HepG2 (cell line): ENCODE measurements around the gene KANSL1L. TPM values are rescaled to one million over a fixed set of nuclear protein-coding genes. Genes with fewer than 3 reads are reported as not detected.
A peak's percentile ranks its signal among the peaks of the same experiment; 100 is the strongest.

ENCODE experiments used
- AGO1 ChIP-seq: fragments of 200-400 bp; formaldehyde crosslinking; IDR thresholded peaks from 2 replicates; pipeline ENCODE4 v1.6.1; 2017; ENCODE audit warnings: mild to moderate bottlenecking, low read depth, low read length, moderate library complexity; ENCODE audit not compliant: poor library complexity, severe bottlenecking
- ARNT2 ChIP-seq: sonication (generic); formaldehyde crosslinking; IDR thresholded peaks from 2 replicates; pipeline ENCODE4 v1.8.0; 2022; ENCODE audit warnings: mild to moderate bottlenecking, low read depth, missing genetic modification reagents, moderate library complexity
- DPF2 ChIP-seq: sonication (generic); formaldehyde crosslinking; IDR thresholded peaks from 2 replicates; pipeline ENCODE4 v1.4.0; 2020; ENCODE audit warnings: mild to moderate bottlenecking, low read depth, missing genetic modification reagents, borderline replicate concordance
- FLYWCH1 ChIP-seq: sonication (generic); formaldehyde crosslinking; IDR thresholded peaks from 2 replicates; pipeline ENCODE4 v1.8.1; 2023; ENCODE audit warnings: mild to moderate bottlenecking, missing genetic modification reagents
- GPN1 ChIP-seq: sonication (generic); formaldehyde crosslinking; IDR thresholded peaks from 2 replicates; pipeline ENCODE4 v1.5.1; 2020; ENCODE audit warnings: missing genetic modification reagents, borderline replicate concordance
- HDAC1 ChIP-seq: sonication (generic); formaldehyde crosslinking; IDR thresholded peaks from 2 replicates; pipeline ENCODE4 v1.5.1; 2020; ENCODE audit warnings: mild to moderate bottlenecking, missing genetic modification reagents
- HNRNPH1 ChIP-seq: fragments of 200-400 bp; formaldehyde crosslinking; optimal IDR thresholded peaks from 2 replicates; pipeline ENCODE3; 2017; ENCODE audit warnings: mild to moderate bottlenecking, low read depth, low read length
- HNRNPL ChIP-seq: fragments of 200-400 bp; formaldehyde crosslinking; IDR thresholded peaks from 2 replicates; pipeline ENCODE4 v1.6.1; 2017; ENCODE audit warnings: mild to moderate bottlenecking, low read depth, low read length
- IRX3 ChIP-seq: sonication (generic); formaldehyde crosslinking; IDR thresholded peaks from 2 replicates; pipeline ENCODE4 v1.8.1; 2023; ENCODE audit warnings: mild to moderate bottlenecking, low read depth, missing genetic modification reagents, borderline replicate concordance
- MAFF ChIP-seq: IDR thresholded peaks from 2 replicates; pipeline ENCODE4 v1.6.1; 2011; ENCODE audit warnings: low read depth, low read length, improper control_type of control experiment
- MTA1 ChIP-seq: sonication (generic); formaldehyde crosslinking; IDR thresholded peaks from 2 replicates; pipeline ENCODE4 v1.4.0; 2020; ENCODE audit warnings: missing genetic modification reagents, mild to moderate bottlenecking, borderline replicate concordance
- NCOR1 ChIP-seq: fragments of 200-600 bp; sonication (generic); IDR thresholded peaks from 2 replicates; pipeline ENCODE4 v1.7.0; 2017; ENCODE audit warnings: antibody characterized with exemption, low read length, borderline replicate concordance
- NRL ChIP-seq: sonication (generic); formaldehyde crosslinking; IDR thresholded peaks from 2 replicates; pipeline ENCODE4 v1.5.0; 2020; ENCODE audit warnings: missing genetic modification reagents, mild to moderate bottlenecking, moderate library complexity, borderline replicate concordance
- PBX2 ChIP-seq: IDR thresholded peaks from 2 replicates; pipeline ENCODE4 v1.6.1; 2016; ENCODE audit warnings: control low read depth
- PHF21A ChIP-seq: sonication (generic); formaldehyde crosslinking; IDR thresholded peaks from 2 replicates; pipeline ENCODE4 v1.5.0; 2020; ENCODE audit warnings: mild to moderate bottlenecking, missing genetic modification reagents
- SNAPC5 ChIP-seq: sonication (generic); formaldehyde crosslinking; IDR thresholded peaks from 2 replicates; pipeline ENCODE4 v1.8.1; 2023; ENCODE audit warnings: mild to moderate bottlenecking, missing genetic modification reagents, borderline replicate concordance
- TBP ChIP-seq: sonication (generic); formaldehyde crosslinking; IDR thresholded peaks from 2 replicates; pipeline ENCODE4 v1.5.0; 2020; ENCODE audit warnings: missing genetic modification reagents
- ZFP62 ChIP-seq: sonication (generic); formaldehyde crosslinking; IDR thresholded peaks from 2 replicates; pipeline ENCODE4 v1.4.0; 2020; ENCODE audit warnings: missing genetic modification reagents
- ZIK1 ChIP-seq: sonication (generic); formaldehyde crosslinking; IDR thresholded peaks from 2 replicates; pipeline ENCODE4 v1.5.0; 2020; ENCODE audit warnings: mild to moderate bottlenecking, low read depth, missing genetic modification reagents, borderline replicate concordance
- ZMAT3 ChIP-seq: sonication (generic); formaldehyde crosslinking; conservative IDR thresholded peaks from 2 replicates; pipeline ENCODE4 v1.7.0; 2021; ENCODE audit warnings: missing genetic modification reagents
- ZNF484 ChIP-seq: sonication (generic); formaldehyde crosslinking; IDR thresholded peaks from 2 replicates; pipeline ENCODE4 v1.5.1; 2020; ENCODE audit warnings: mild to moderate bottlenecking, low read depth, missing genetic modification reagents, borderline replicate concordance
- ZNF660 ChIP-seq: sonication (generic); formaldehyde crosslinking; IDR thresholded peaks from 2 replicates; pipeline ENCODE4 v1.5.1; 2020; ENCODE audit warnings: mild to moderate bottlenecking, low read depth, missing genetic modification reagents, borderline replicate concordance
- ZNF749 ChIP-seq: sonication (generic); formaldehyde crosslinking; IDR thresholded peaks from 2 replicates; pipeline ENCODE4 v1.8.0; 2022; ENCODE audit warnings: mild to moderate bottlenecking, missing genetic modification reagents, moderate library complexity, borderline replicate concordance
- ZSCAN25 ChIP-seq: sonication (generic); formaldehyde crosslinking; IDR thresholded peaks from 2 replicates; pipeline ENCODE4 v1.8.0; 2022; ENCODE audit warnings: mild to moderate bottlenecking, missing genetic modification reagents
- ZSCAN31 ChIP-seq: sonication (generic); formaldehyde crosslinking; IDR thresholded peaks from 2 replicates; pipeline ENCODE4 v1.5.0; 2020; ENCODE audit warnings: low read depth, mild to moderate bottlenecking, missing genetic modification reagents
- polyA plus RNA-seq, 8 experiments: library from polyadenylated mRNA; depleted of rRNA in 3 of 8; stranded (reverse) in 7 of 8; unstranded in 1 of 8; fragments of >200 nt; fragmentation: Illumina TruSeq in 4 of 8; extraction: Trizol in 4 of 8; gene quantifications; 2 replicates each; pipeline versions ENCODE4 v1.2.1 to v1.2.3, GENCODE V29; 2011 to 2016; ENCODE audit warnings: low read depth in 4 of 8, missing spikeins in 1 of 8, mixed read lengths in 1 of 8; ENCODE audit not compliant: insufficient read depth in 1 of 8
- total RNA-seq, 5 experiments: library from RNA; depleted of rRNA; stranded (reverse); fragments of >200 nt; fragmentation: Illumina TruSeq; extraction: Trizol; gene quantifications; 2 replicates each; pipeline ENCODE4 v1.2.3, GENCODE V29; 2016; ENCODE audit warnings: low read depth in 1 of 5
- TF ChIP-seq, protein P1 (sequence below): sonication (generic); formaldehyde crosslinking; conservative IDR thresholded peaks from 2 replicates; pipeline ENCODE4 v1.8.0; 2022; ENCODE audit warnings: mild to moderate bottlenecking, moderate library complexity, missing genetic modification reagents

The KANSL1L gene
- total and polyA plus RNA-seq, 2 of the 13 experiments (the other 11 are each of a cell fraction or from before 2014, with no cell fraction given), result 5.4 to 10.3 TPM

- peak; percentile 93 for TF ChIP-seq HDAC1 (CRISPR knock-in tag)
- peak; percentile 80; the same call in 1 of the 2 replicates for TF ChIP-seq NRL (CRISPR knock-in tag)
- no peak for TF ChIP-seq NCOR1
- TF ChIP-seq ZSCAN25, result peak; percentile 57
- TF ChIP-seq, protein P1, sequence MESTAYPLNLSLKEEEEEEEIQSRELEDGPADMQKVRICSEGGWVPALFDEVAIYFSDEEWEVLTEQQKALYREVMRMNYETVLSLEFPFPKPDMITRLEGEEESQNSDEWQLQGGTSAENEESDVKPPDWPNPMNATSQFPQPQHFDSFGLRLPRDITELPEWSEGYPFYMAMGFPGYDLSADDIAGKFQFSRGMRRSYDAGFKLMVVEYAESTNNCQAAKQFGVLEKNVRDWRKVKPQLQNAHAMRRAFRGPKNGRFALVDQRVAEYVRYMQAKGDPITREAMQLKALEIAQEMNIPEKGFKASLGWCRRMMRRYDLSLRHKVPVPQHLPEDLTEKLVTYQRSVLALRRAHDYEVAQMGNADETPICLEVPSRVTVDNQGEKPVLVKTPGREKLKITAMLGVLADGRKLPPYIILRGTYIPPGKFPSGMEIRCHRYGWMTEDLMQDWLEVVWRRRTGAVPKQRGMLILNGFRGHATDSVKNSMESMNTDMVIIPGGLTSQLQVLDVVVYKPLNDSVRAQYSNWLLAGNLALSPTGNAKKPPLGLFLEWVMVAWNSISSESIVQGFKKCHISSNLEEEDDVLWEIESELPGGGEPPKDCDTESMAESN (CRISPR knock-in tag), result peak; percentile 65; the same call in 1 of the 2 replicates
- no peak for TF ChIP-seq ZFP62
- no peak; the same call in 1 of the 2 replicates for TF ChIP-seq ZIK1
- peak; percentile 22; the same call in 1 of the 2 replicates for TF ChIP-seq ZMAT3 (CRISPR knock-in tag)
- TF ChIP-seq IRX3 (CRISPR knock-in tag), result 0 out of 2 replicates have a peak, but pooled peaks have one; percentile 58
- TF ChIP-seq DPF2 (CRISPR knock-in tag), result no peak
- TF ChIP-seq HNRNPH1, result no peak
- 0 out of 2 replicates have a peak, but pooled peaks have one; percentile 88 for TF ChIP-seq FLYWCH1 (CRISPR knock-in tag)
- TF ChIP-seq PBX2 (CRISPR knock-in tag), result no peak
- TF ChIP-seq PHF21A (CRISPR knock-in tag), result no peak
- TF ChIP-seq MTA1 (CRISPR knock-in tag), result peak; percentile 20; the same call in 1 of the 2 replicates
- no peak for TF ChIP-seq MAFF
- TF ChIP-seq ZNF749 (CRISPR knock-in tag), result peak; percentile 56; the same call in 1 of the 2 replicates
- TF ChIP-seq SNAPC5, result no peak
- peak; percentile 53; the same call in 1 of the 2 replicates for TF ChIP-seq ZSCAN31
- TF ChIP-seq HNRNPL, result 0 out of 2 replicates have a peak, but pooled peaks have one; percentile 43
- no peak for TF ChIP-seq ZNF484
- peak; percentile 45 for TF ChIP-seq AGO1
- no peak for TF ChIP-seq GPN1 (CRISPR knock-in tag)
- no peak for TF ChIP-seq TBP (CRISPR knock-in tag)
- 0 out of 2 replicates have a peak, but pooled peaks have one; percentile 41 for TF ChIP-seq ZNF660
- no peak; the same call in 1 of the 2 replicates for TF ChIP-seq ARNT2
Observed at GRCh38 chr2:210002158-210003157, 168.8 kb downstream of the KANSL1L start, which contains the start of gene RPE (continued).
